Small intestine (tissue), 7 donors: ENCODE results near the gene GREB1L. TPM values are rescaled to one million over a fixed set of nuclear protein-coding genes. Genes with fewer than 3 reads are reported as not detected.

ENCODE experiments used
- DNase-seq, 2 donors: peaks; one replicate each; pipeline versions ENCODE4 v3.0.0 to v3.0.0-alpha.2; 2013
- FAIRE-seq: peaks from 2 replicates; lab custom pipeline; 2012; peaks lifted over from hg19 to GRCh38; lab: Jason Lieb, UNC
- H3K27ac ChIP-seq, 3 donors: one replicate each; pipeline ENCODE4 v1.5.1; 2013; ENCODE audit warnings: low read length in 2 of 3, mild to moderate bottlenecking in 2 of 3, control low read depth in 1 of 3, inconsistent platforms in 1 of 3, low read depth in 1 of 3, moderate library complexity in 1 of 3
- H3K27me3 ChIP-seq, 3 donors: one replicate each; pipeline ENCODE4 v1.6.1; 2013; ENCODE audit warnings: low read length in 3 of 3, inconsistent platforms in 1 of 3; ENCODE audit not compliant: control insufficient read depth in 3 of 3, insufficient read depth in 3 of 3
- H3K36me3 ChIP-seq, 3 donors: one replicate each; pipeline ENCODE4 v1.6.1; 2013; ENCODE audit warnings: low read length in 3 of 3, inconsistent platforms in 1 of 3, low read depth in 1 of 3, mild to moderate bottlenecking in 1 of 3, moderate library complexity in 1 of 3; ENCODE audit not compliant: control insufficient read depth in 3 of 3, insufficient read depth in 2 of 3
- H3K4me1 ChIP-seq, 3 donors: one replicate each; pipeline ENCODE4 v1.6.1; 2013; ENCODE audit warnings: low read length in 2 of 3, inconsistent platforms in 1 of 3, low read depth in 1 of 3, mild to moderate bottlenecking in 1 of 3, moderate library complexity in 1 of 3; ENCODE audit not compliant: control insufficient read depth in 3 of 3, insufficient read depth in 2 of 3
- H3K4me3 ChIP-seq, 3 donors: one replicate each; pipeline ENCODE4 v1.5.1; 2013; ENCODE audit warnings: low read length in 3 of 3, control low read depth in 1 of 3, inconsistent platforms in 1 of 3, low read depth in 1 of 3, mild to moderate bottlenecking in 1 of 3, moderate library complexity in 1 of 3
- H3K9me3 ChIP-seq, 2 donors: one replicate each; pipeline ENCODE4 v1.6.1; 2013; ENCODE audit warnings: low read depth in 1 of 2, low read length in 1 of 2; ENCODE audit not compliant: control insufficient read depth in 2 of 2, insufficient read depth in 1 of 2
- WGBS, 3 donors: extraction: QIAGEN DNeasy Blood & Tissue Kit; methylation state at CpG; one replicate each; pipeline ENCODE4 v1.1.7; 2013; 5-methylcytosine and 5-hydroxymethylcytosine counted together
- polyA plus RNA-seq, 4 donors: library from polyadenylated mRNA; stranded (reverse) in 3 of 4; unstranded in 1 of 4; fragments of 200-250 nt in 3 of 4; fragments of 120-200 nt in 1 of 4; gene quantifications; one replicate each; pipeline versions ENCODE4 v1.2.1 to v1.2.3, GENCODE V29; 2013
- donor health status: healthy with polysubstance abuse.
- donor health status: control.
- donor health status: control.
- donor health status: Bipolar disorder and iron deficiency.
- donor health status: healthy.

Gene GREB1L
- polyA plus RNA-seq, 4 donors: under 0.01 to 2.4 (median 0.52) TPM; not detected in 1

DNA sequence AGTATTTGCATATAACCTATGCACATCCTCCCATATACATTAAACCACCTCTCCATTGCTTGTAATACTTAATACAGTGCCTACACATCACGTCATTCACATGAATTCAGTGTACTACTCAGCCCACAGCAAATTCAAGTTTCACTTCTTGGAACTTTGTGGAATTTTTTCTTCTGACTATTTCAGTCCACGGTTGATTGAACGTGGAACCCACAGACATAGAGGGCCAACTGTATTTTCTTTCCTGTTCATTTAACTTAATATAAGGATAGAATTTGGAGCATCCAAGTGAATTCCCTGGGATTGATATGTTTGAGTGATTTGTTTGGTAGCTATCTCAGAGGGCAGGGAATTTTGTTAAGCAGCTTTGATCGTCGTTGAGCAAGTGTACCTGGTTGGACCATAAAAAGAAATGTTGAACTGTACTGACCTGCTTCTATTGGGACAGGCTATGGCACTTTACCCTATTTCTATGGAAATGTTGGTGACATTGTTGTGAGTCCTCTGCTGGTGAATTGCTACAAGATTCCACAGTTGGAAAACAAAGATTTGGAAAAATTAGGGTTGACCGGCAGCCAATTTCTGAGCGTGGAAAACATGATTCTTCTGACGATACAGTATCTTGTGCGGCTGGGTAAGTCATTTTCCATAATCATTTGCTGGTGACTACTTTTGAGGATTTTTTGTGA is 201.9 kb downstream of the GREB1L start:
- DNase-seq (no peak), FAIRE-seq (no peak)
- no peaks in the 10 kb centered on the region for H3K36me3 ChIP-seq
- WGBS, 3 donors: 76 to 78% (median 77%) methylated on average over 9 of the region's 9 CpGs
- no peaks in the 10 kb centered on the region for H3K9me3 ChIP-seq
- H3K4me1 ChIP-seq: peaks cover 0 to 1% (median 0%) of the 10 kb centered on the region in 3 donors
- no peak overlapping the region for H3K27ac ChIP-seq
- no peak overlapping the region for H3K4me3 ChIP-seq
- H3K27me3 ChIP-seq: no peaks in the 10 kb centered on the region

DNA sequence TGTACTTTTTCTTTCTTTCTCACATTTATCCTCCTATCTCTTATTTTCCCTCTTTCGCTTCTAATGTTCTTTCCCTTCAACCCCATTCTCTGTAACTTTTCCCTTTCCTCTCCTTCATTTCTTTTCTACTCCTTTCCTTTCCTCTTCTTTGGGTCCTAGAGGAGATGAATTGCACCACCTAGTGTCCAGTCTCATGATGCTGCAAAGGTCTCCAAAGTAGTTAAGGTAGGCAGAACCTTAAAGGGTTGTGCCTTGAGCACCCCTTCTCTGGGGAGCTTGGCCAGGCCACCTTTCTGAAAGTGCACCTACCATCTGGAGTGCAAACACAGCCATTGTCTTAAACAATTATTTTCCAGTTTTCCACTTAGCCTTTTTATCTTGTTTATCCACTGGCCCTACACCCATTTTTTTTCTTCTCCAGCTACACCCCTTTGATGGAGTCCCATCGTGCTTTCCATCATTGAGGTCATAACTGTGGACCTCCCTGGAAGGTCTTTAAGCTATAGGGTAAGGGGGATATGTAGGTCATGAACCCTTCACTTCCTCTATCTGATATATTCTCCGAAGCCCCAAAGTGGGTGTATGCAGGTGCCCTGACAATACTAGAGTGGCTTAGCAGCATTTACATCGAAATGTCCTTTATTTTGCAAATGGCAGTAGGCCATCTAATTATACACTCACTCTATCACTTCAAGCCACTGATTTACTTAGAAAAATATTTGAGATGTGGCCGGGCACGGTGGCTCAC is 202.6 kb downstream of the GREB1L start:
- Histone ChIP-seq H3K27me3 (no peaks in the 10 kb centered on the region), H3K9me3 (no peaks in the 10 kb centered on the region), H3K36me3 (no peaks in the 10 kb centered on the region), H3K4me3 (no peak overlapping the region), H3K4me1 (no peaks in the 10 kb centered on the region), H3K27ac (no peak overlapping the region)
- FAIRE-seq: no peak
- 87 to 89% (median 87%) methylated on average over 6 of the region's 6 CpGs for WGBS, 3 donors
- DNase-seq: peak; percentile 63 to 68

DNA sequence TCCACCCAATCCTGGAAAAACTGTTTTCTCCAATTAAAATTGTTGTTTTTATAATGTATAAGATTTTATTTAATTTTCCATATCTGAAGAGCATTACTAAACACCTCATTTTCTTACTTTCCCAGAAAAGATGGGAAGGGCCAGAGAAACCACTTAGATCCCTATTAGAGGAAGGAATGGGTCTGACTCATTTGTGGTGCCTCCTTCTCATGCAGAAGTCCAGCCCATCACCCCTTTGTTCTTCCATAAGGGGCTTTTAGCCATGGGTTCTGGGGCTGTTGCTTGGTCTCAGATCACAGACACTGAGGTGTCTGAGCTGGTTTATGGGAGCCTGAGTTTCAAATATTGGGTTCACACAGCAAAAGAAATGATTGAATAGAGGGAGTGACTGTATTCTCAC is 206.3 kb downstream of the GREB1L start:
- H3K27me3 ChIP-seq: no peaks in the 10 kb centered on the region
- H3K4me1 ChIP-seq: no peaks in the 10 kb centered on the region
- no peaks in the 10 kb centered on the region for H3K9me3 ChIP-seq
- no peak for DNase-seq
- H3K4me3 ChIP-seq: no peak overlapping the region
- FAIRE-seq: no peak
- H3K27ac ChIP-seq: no peak overlapping the region
- no peaks in the 10 kb centered on the region for H3K36me3 ChIP-seq

DNA sequence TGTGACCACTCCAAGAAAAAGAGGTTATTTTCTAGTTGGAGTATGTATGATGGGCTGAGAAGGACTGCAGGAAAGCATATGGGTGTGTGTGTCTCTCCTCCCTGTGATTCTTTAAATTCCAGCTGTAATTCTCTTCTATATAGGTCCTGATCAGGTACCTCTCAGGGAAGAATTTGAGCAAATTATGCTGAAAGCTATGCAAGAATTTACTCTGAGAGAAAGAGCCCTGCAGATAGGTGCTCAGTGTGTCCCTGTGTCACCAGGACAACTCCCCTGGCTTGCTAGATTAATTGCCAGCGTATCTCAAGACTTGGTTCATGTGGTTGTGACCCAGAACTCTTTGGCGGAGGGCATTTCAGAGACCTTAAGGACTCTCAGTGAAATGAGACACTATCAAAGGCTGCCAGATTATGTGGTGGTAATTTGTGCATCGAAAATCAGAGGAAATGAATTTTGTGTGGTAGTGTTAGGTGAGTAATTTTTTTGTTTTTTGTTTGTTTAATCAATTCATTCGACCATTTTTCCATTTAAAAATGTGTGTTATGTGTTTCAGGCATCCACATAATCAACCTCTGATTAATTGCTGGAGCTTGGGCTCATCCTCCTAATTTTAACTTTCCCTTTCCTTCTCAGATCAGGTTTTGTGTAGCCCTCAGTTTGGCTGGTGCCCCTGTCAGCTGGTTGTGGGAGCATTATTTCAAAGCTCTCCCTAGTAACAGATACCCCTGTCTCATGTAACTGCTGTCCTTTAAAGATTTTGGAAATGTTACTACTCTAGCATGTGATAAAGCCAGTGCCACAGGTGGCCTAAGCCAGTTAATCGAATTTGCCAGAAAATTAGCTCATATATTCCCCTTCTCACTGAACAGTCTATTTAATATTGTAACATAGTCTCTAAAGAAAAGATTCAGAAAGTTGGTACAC is 207.6 kb downstream of the GREB1L start:
- 71 to 88% (median 83%) methylated on average over 5 of the region's 5 CpGs for WGBS, 3 donors
- H3K27me3 ChIP-seq: no peaks in the 10 kb centered on the region
- no peak for FAIRE-seq

DNA sequence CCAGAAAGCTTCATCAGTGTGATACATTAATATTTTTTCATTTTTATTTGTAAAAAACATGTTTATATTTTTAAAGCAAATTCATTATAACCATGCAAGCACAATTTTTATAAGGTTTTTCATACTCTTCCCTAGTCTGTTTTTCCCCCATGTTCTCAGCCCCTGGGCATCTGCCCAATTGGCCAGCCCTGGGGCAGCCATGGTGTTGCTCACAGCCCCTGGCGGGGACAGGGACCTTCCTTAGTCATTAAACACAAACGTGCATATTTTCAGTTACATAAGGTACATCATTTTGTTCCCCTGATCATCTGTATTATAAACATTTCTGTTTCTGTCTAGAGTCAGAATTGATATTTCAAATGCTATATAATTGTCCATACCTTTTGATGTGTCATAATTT is 208.5 kb downstream of the GREB1L start:
- Histone ChIP-seq H3K36me3 (no peaks in the 10 kb centered on the region), H3K27ac (no peak overlapping the region), H3K4me1 (no peaks in the 10 kb centered on the region), H3K27me3 (no peaks in the 10 kb centered on the region), H3K4me3 (no peak overlapping the region), H3K9me3 (no peaks in the 10 kb centered on the region)
- no peak for FAIRE-seq
- 75 to 84% (median 77%) methylated on average over 2 of the region's 2 CpGs for WGBS, 3 donors
- no peak for DNase-seq

More for the DNA sequence above, 207.6 kb downstream of the GREB1L start:
- Histone ChIP-seq H3K4me1 (no peaks in the 10 kb centered on the region), H3K4me3 (no peak overlapping the region), H3K36me3 (no peaks in the 10 kb centered on the region), H3K9me3 (no peaks in the 10 kb centered on the region), H3K27ac (no peak overlapping the region)
- DNase-seq: no peak

DNA sequence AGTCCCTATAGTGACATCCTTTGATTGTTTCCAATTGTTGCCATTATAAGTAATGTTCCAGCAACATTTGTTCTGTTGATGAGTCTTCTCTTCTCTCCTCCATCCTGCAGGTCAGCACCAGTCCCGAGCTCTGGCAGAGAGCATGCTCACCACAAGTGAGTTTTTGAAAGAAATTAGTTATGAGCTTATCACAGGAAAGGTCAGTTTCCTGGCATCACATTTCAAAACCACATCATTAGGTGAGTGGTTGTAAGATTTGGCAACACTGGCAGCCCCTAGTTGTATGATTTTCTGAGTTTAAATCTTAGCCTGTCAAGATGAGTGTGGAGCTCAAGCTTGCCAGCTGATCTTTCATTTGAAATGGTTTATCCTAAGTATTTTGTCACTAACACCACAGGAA is 208.9 kb downstream of the GREB1L start:
- no peaks in the 10 kb centered on the region for H3K27me3 ChIP-seq
- no peak for FAIRE-seq
- WGBS, 3 donors: 71 to 81% (median 72%) methylated on average over 1 of the region's 1 CpG

DNA sequence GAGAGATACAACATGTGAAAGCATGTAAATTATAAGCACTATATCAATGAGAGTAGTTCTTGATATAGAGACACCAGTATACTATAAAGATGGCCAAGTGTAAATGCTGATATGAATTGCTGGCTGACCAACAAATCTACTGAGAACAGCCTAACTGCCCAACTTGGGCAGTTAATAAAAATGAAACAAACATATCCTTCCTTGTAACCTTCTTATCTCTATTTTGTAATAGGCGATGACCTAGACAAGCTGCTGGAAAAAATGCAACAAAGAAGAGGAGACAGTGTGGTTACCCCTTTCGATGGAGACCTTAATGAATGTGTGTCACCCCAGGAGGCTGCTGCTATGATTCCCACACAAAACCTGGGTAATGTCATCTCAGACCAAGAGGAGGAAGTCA is 209.8 kb downstream of the GREB1L start:
- FAIRE-seq (no peak), DNase-seq (no peak)
- Histone ChIP-seq H3K27me3 (no peaks in the 10 kb centered on the region), H3K9me3 (no peaks in the 10 kb centered on the region), H3K36me3 (no peaks in the 10 kb centered on the region), H3K4me3 (no peak overlapping the region), H3K27ac (no peak overlapping the region), H3K4me1 (no peaks in the 10 kb centered on the region)
- WGBS, 3 donors: 88 to 94% (median 90%) methylated on average over 2 of the region's 2 CpGs

More for the DNA sequence above, 208.9 kb downstream of the GREB1L start:
- DNase-seq: no peak
- H3K27ac ChIP-seq: no peak overlapping the region
- H3K36me3 ChIP-seq: no peaks in the 10 kb centered on the region
- no peaks in the 10 kb centered on the region for H3K4me1 ChIP-seq
- H3K4me3 ChIP-seq: no peak overlapping the region
- no peaks in the 10 kb centered on the region for H3K9me3 ChIP-seq

DNA sequence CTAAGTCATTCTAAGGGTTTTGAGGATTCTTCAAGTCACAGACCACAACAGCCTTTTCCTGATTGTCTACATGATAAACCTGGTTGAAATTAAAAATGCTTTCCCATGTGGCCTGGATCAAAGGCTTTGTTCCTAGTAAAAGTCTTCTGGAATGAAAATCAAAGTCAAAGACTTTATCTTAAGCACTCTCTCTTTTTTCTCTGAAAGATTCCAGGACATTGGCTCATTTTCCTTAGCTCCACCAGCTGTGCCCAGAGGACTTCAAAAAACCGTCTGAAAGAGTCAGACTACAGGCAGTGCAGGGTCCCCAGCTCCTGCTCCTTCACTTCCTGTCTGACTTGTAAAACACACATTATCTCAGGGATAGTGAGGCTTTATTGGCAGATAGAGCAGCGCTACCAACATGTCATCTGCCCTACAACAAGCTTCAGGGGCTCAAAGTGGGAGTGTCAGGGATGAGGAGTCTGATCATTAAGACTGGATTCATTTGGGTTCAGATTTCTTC is 210.3 kb downstream of the GREB1L start:
- Histone ChIP-seq H3K36me3 (no peaks in the 10 kb centered on the region), H3K9me3 (no peaks in the 10 kb centered on the region), H3K4me3 (no peak overlapping the region), H3K4me1 (no peaks in the 10 kb centered on the region), H3K27ac (no peak overlapping the region), H3K27me3 (no peaks in the 10 kb centered on the region)
- WGBS, 3 donors: 69 to 83% (median 72%) methylated on average over 2 of the region's 2 CpGs
- no peak for DNase-seq
- FAIRE-seq: no peak
